ENCODE data around the gene RAB40A. TPM values are rescaled to one million over a fixed set of nuclear protein-coding genes. Genes with fewer than 3 reads are reported as not detected.
A peak's percentile ranks its signal among the peaks of the same experiment; 100 is the strongest.
"Not testable (repeated sequence)": the region's sequence is repeated elsewhere in the genome, so short reads cannot be mapped to it uniquely, and the experiment has no call there.

Gene RAB40A
- total RNA-seq, 1 donor from 2014 or later = 1.5 TPM

DNA sequence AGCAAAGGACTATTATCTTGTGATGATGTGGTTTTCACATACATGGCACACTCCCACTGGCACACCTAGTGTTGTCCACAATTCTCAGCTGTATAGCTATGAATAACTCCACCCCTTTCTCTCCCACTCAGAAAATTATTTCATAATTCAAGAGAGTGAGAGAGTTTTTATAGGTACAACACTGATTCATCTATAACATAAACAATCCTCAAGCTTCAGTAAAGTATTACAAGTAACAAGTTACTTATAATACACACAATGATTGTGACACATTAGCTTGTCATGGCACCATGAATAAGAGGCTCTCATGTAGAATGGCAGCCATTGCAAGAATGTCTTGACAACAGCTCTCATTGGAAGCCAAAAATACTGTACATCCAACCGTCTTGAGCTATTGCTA, 43.9 kb downstream of the RAB40A start:
- Histone ChIP-seq H3K4me3 (no peak overlapping the region), H3K4me1 (no peaks in the 10 kb centered on the region), H3K27ac (no peak overlapping the region), H3K27me3 (no peaks in the 10 kb centered on the region), H3K9me3 (peaks cover 0 to 4% of the 10 kb centered on the region in 2 donors), H3K36me3 (no peaks in the 10 kb centered on the region)
- intact Hi-C loops (cut with DNase I) = no loop called here
- no peak for DNase-seq (ENCODE audit: low spot score in 2 of 2)
- TF ChIP-seq CTCF (IDR thresholded peaks at IDR 0.05) = no peak

GRCh38 chrX:103469977-103470376, 49.3 kb downstream of the RAB40A start:
- DNase-seq (ENCODE audit: low spot score in 2 of 2); H3K9me3 ChIP-seq; H3K36me3 ChIP-seq; H3K27me3 ChIP-seq; H3K27ac ChIP-seq; H3K4me1 ChIP-seq; intact Hi-C loops (cut with DNase I); H3K4me3 ChIP-seq: not testable (repeated sequence)

DNA sequence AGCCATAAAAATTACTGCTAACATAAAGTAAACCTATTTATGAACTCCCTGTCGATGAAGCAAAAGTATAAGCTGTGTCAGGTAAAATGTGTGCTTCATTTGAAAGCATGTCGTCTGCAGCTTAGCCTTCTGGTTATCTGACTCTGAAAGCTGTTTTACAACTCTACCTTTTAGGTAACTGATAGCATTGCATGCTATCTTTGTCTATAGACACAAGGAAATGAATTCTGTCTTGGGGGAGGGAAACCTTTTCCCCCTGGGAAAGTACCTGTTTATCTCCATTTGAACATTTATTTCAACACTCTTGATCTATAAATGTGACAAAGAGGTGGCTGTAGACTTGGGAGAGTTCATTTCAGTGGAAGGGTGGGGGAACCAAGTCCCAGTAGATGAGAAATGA, 51.4 kb downstream of the RAB40A start:
- Histone ChIP-seq H3K36me3 (no peaks in the 10 kb centered on the region), H3K27ac (no peak overlapping the region), H3K9me3 (peaks cover 0 to 4% of the 10 kb centered on the region in 2 donors), H3K27me3 (no peaks in the 10 kb centered on the region), H3K4me3 (no peak overlapping the region), H3K4me1 (no peaks in the 10 kb centered on the region)
- intact Hi-C loops (cut with DNase I) = no loop called here
- DNase-seq (ENCODE audit: low spot score in 2 of 2) = no peak
- no peak for TF ChIP-seq CTCF (IDR thresholded peaks at IDR 0.05)

DNA sequence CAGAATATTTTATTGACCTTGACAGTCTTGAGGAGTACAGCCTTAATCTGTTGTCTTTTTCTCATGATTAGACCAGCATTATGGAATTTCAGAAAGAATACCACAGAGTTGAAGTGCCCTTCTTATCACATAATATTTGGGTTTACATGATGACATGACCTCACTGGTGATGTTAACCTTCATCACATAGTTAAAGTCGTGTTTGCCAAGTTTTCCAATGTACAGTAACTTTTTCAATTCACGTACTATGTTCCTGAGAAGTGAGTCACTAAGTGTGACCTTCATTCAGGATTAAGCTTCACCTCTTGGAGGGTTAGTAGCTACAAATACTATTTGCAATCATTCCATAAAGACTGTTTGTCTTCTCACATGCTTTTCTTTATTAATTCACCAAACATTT, 52.1 kb downstream of the RAB40A start:
- intact Hi-C loops (cut with DNase I) = no loop called here
- H3K27me3 ChIP-seq = no peaks in the 10 kb centered on the region

DNA sequence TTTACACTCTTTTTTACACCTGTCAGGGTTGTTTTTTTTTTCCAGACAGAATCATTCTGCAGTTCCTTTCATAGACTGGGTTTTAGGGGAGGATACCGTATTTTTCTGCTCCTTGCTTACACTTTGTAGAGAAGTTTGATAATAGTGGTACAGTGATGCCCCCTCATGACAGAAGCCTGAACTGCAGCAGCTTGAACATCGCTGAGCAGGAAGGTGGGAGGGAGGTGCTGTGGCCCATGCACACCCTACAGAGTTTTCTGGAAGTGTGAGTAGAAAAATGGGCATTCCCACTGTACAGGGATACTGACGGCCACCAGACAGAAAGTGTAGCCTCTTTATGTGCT, 54.5 kb downstream of the RAB40A start:
- no peaks in the 10 kb centered on the region for H3K27me3 ChIP-seq
- H3K9me3 ChIP-seq = no peaks in the 10 kb centered on the region
- intact Hi-C loops (cut with DNase I) = loop anchor here (1.0 to 2.0 kb wide), 3 partner anchors 56 to 253 kb away; no protein-coding TSS in a partner anchor
- no peaks in the 10 kb centered on the region for H3K4me1 ChIP-seq
- no peaks in the 10 kb centered on the region for H3K36me3 ChIP-seq
- peak overlapping the region; percentile 33 to 61 for H3K4me3 ChIP-seq
- no peak overlapping the region for H3K27ac ChIP-seq
- peak in 1 of 2 donors; percentile 81 for DNase-seq (ENCODE audit: low spot score in 2 of 2)
- peak; percentile 52 to 73 (median 69) for TF ChIP-seq CTCF (IDR thresholded peaks at IDR 0.05)

More for the DNA sequence above, 52.1 kb downstream of the RAB40A start:
- Histone ChIP-seq H3K4me1 (no peaks in the 10 kb centered on the region), H3K27ac (no peak overlapping the region), H3K9me3 (peaks cover 0 to 3% of the 10 kb centered on the region in 2 donors), H3K36me3 (no peaks in the 10 kb centered on the region), H3K4me3 (no peak overlapping the region)
- no peak for TF ChIP-seq CTCF (IDR thresholded peaks at IDR 0.05)
- no peak for DNase-seq (ENCODE audit: low spot score in 2 of 2)

GRCh38 chrX:103464072-103464773, 55.1 kb downstream of the RAB40A start:
- no peak for DNase-seq (ENCODE audit: low spot score in 2 of 2)
- TF ChIP-seq CTCF (IDR thresholded peaks at IDR 0.05) = peak in 2 of 3 experiments; percentile 28 to 51
- Histone ChIP-seq H3K4me3 (peak overlapping the region; percentile 33 to 61), H3K36me3 (no peaks in the 10 kb centered on the region), H3K27ac (no peak overlapping the region), H3K9me3 (no peaks in the 10 kb centered on the region), H3K4me1 (no peaks in the 10 kb centered on the region), H3K27me3 (no peaks in the 10 kb centered on the region)
- intact Hi-C loops (cut with DNase I) = loop anchor here (1.0 to 2.0 kb wide), 3 partner anchors 55 to 253 kb away; no protein-coding TSS in a partner anchor
